B cell (primary cell): ENCODE results near the gene COLQ. TPM values are rescaled to one million over a fixed set of nuclear protein-coding genes. Genes with fewer than 3 reads are reported as not detected.
A peak's percentile ranks its signal among the peaks of the same experiment; 100 is the strongest.

ENCODE experiments used
- ATAC-seq: fragments of 200-7000 bp; cut with Tn5 transposase; one replicate; pipeline ENCODE4 v1.10.0; 2021; ENCODE audit warnings: low read depth, mild to moderate bottlenecking, moderate number of reproducible peaks, moderate library complexity
- CTCF ChIA-PET: fragments of 350-600 bp; sonication (Branson Sonifier 250); formaldehyde crosslinking; loops from one replicate; lab custom pipeline; 2021; ENCODE audit warnings: antibody characterized with exemption, inconsistent platforms; lab: Charles Lee
- POLR2A ChIA-PET: fragments of 350-600 bp; sonication (Branson Sonifier 250); formaldehyde crosslinking; loops from one replicate; lab custom pipeline; 2021; ENCODE audit warnings: antibody characterized with exemption; lab: Charles Lee
- DNase-seq: peaks from one replicate; pipeline ENCODE4 v3.0.0; 2013
- H2AFZ ChIP-seq: 2 replicates; pipeline ENCODE4 v1.6.1; 2012; ENCODE audit warnings: mild to moderate bottlenecking, low read depth, low read length; ENCODE audit not compliant: insufficient read depth, poor library complexity, severe bottlenecking
- H3K27ac ChIP-seq, 2 donors: 1 replicate in 1 of 2; 2 replicates in 1 of 2; pipeline ENCODE4 v1.5.1; 2012 to 2013; ENCODE audit warnings: low read length in 2 of 2, mild to moderate bottlenecking in 2 of 2, moderate library complexity in 1 of 2
- H3K27me3 ChIP-seq, 4 experiments: fragments of 200-600 bp in 1 of 4; sonication (generic) in 1 of 4; replicated peaks in 1 of 4; 1 replicate in 2 of 4; 2 replicates in 2 of 4; pipeline versions ENCODE4 v1.6.1 to v1.7.0; 2013 to 2016; ENCODE audit warnings: low read length in 3 of 4, mild to moderate bottlenecking in 2 of 4, mixed read lengths in 1 of 4, moderate library complexity in 1 of 4; ENCODE audit not compliant: insufficient read depth in 4 of 4, control insufficient read depth in 3 of 4; ENCODE audit errors: control extremely low read depth in 1 of 4
- H3K36me3 ChIP-seq, 2 experiments: replicated peaks in 1 of 2; 1 replicate in 1 of 2; 2 replicates in 1 of 2; pipeline versions ENCODE4 v1.6.1 to v1.7.1; 2013; ENCODE audit warnings: low read length in 1 of 2; ENCODE audit not compliant: insufficient read depth in 2 of 2, control insufficient read depth in 1 of 2; ENCODE audit errors: control extremely low read depth in 1 of 2, extremely low read depth in 1 of 2
- H3K4me1 ChIP-seq, 2 donors: fragments of 200-600 bp in 1 of 2; sonication (generic) in 1 of 2; 1 replicate in 1 of 2; 2 replicates in 1 of 2; pipeline versions ENCODE4 v1.5.1 to v1.6.1; 2013 to 2017; ENCODE audit warnings: low read length in 2 of 2; ENCODE audit not compliant: control insufficient read depth in 2 of 2, insufficient read depth in 2 of 2
- H3K4me2 ChIP-seq: replicated peaks from 2 replicates; pipeline ENCODE3; 2012; ENCODE audit warnings: mild to moderate bottlenecking, low read depth, low read length; ENCODE audit not compliant: poor library complexity, severe bottlenecking
- H3K4me3 ChIP-seq, 5 experiments: fragments of 200-600 bp in 1 of 5; sonication (generic) in 1 of 5; 1 replicate in 3 of 5; 2 replicates in 2 of 5; pipeline versions ENCODE4 v1.5.1 to v1.7.0; 2011 to 2016; ENCODE audit warnings: low read length in 4 of 5, mild to moderate bottlenecking in 4 of 5, low read depth in 2 of 5, control low read depth in 1 of 5, moderate library complexity in 1 of 5; ENCODE audit not compliant: insufficient read depth in 1 of 5; ENCODE audit errors: control extremely low read depth in 1 of 5, extremely low read depth in 1 of 5
- H3K79me2 ChIP-seq: fragments of 200-600 bp; sonication (generic); one replicate; pipeline ENCODE4 v1.6.0; 2016; ENCODE audit warnings: low read length; ENCODE audit not compliant: control insufficient read depth, insufficient read depth
- H3K9ac ChIP-seq: fragments of 200-600 bp; sonication (generic); 2 replicates; pipeline ENCODE4 v1.6.1; 2017; ENCODE audit warnings: mild to moderate bottlenecking, low read length, moderate library complexity
- H3K9me3 ChIP-seq, 3 donors: one replicate each; pipeline versions ENCODE4 v1.6.1 to v1.7.1; 2013; ENCODE audit warnings: low read length in 2 of 3; ENCODE audit not compliant: control insufficient read depth in 2 of 3, insufficient read depth in 1 of 3; ENCODE audit errors: control extremely low read depth in 1 of 3
- H4K20me1 ChIP-seq: 2 replicates; pipeline ENCODE4 v1.6.0; 2012; ENCODE audit warnings: mild to moderate bottlenecking, low read length; ENCODE audit not compliant: insufficient read depth, control insufficient read depth, poor library complexity, severe bottlenecking
- H3K27ac Mint-ChIP-seq: one replicate; pipeline ENCODE4 v1.8.0; 2021; ENCODE audit warnings: mixed read lengths
- H3K27me3 Mint-ChIP-seq: one replicate; pipeline ENCODE4 v1.8.0; 2021; ENCODE audit warnings: mixed read lengths
- H3K4me1 Mint-ChIP-seq: one replicate; pipeline ENCODE4 v1.8.0; 2021; ENCODE audit warnings: mixed read lengths
- H3K4me3 Mint-ChIP-seq: one replicate; pipeline ENCODE4 v1.8.0; 2021; ENCODE audit warnings: mixed read lengths
- H3K9me3 Mint-ChIP-seq: one replicate; pipeline ENCODE4 v1.8.0; 2022; ENCODE audit warnings: mixed read lengths; ENCODE audit not compliant: insufficient read depth
- EZH2 ChIP-seq: IDR thresholded peaks from 2 replicates; pipeline ENCODE4 v1.6.1; 2012; ENCODE audit warnings: borderline replicate concordance, low read depth, mild to moderate bottlenecking, moderate library complexity, low read length; ENCODE audit not compliant: insufficient read depth, poor library complexity, severe bottlenecking
- WGBS: methylation state at CpG from one replicate; pipeline ENCODE4 v1.1.5; 2013; ENCODE audit warnings: missing lambda C conversion rate; ENCODE audit not compliant: insufficient coverage; 5-methylcytosine and 5-hydroxymethylcytosine counted together
- intact Hi-C: fragments of 100-400 bp; cut with micrococcal nuclease; formaldehyde crosslinking; loops from one replicate; pipeline ENCODE4 v1.10.0; 2022
- polyA plus RNA-seq: library from polyadenylated mRNA; depleted of rRNA; stranded (reverse); fragments of >200 nt; gene quantifications from 2 replicates; pipeline ENCODE4 v1.2.3, GENCODE V29; 2012
- total RNA-seq, 2 donors: library from RNA; stranded (reverse); fragments of 120-200 nt in 1 of 2; gene quantifications; 1 replicate in 1 of 2; 2 replicates in 1 of 2; pipeline versions ENCODE4 v1.2.3 to v1.2.4, GENCODE V29; 2013 to 2022
- TF ChIP-seq, protein P1 (sequence below): fragments of 200-600 bp; IDR thresholded peaks from one replicate; pipeline ENCODE4 v1.8.0; 2022; ENCODE audit warnings: antibody characterized with exemption, mild to moderate bottlenecking

Gene COLQ
- total and polyA plus RNA-seq, 2 donors (not counting 1 experiment from before 2014, with no cell fraction given): 1.9 to 2.5 TPM

DNA sequence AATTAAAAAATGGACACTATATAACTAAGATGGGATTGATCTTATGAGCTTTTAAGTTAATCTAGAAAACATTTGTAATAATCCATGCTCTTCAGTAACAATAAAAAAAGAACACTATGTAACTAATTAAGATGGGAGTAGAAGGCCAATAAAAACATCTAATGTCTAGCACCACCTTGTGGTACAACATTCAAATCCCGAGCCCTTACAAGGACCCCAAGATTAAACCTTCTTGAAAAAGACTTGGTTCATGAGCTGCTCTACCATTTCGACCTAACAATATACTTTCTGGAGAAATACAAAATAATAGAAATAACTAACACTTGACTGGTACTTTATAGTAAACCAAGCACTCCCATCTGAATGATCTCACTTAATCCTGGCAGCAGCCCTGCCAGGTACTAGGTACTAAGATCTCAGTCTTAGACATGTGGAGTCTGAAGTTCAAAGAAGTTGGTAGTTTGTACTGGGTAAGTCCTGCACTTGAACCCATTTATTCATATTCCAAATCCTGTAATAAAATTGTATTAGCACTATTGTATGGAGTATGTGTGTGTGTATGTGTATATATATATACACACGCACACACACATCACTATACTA is 116.0 kb downstream of the COLQ start:
- H4K20me1 ChIP-seq: no peaks in the 10 kb centered on the region
- ChIA-PET POLR2A (interaction anchor here (0.6 kb wide), 1 partner anchor 204 kb away, joined by 4 read pairs; no protein-coding TSS in a partner anchor), CTCF (interaction anchor here (0.6 to 14.6 kb wide), 53 partner anchors 9 to 479 kb away, joined by 3 to 421 read pairs (median 4); partner anchors contain the start of genes CAPN7, EAF1, METTL6 and SH3BP5)
- Mint-ChIP-seq H3K9me3 (no peaks in the 10 kb centered on the region), H3K4me1 (peaks cover 19% of the 10 kb centered on the region), H3K27me3 (no peaks in the 10 kb centered on the region), H3K27ac (no peak overlapping the region), H3K4me3 (no peak overlapping the region)
- H2AFZ ChIP-seq: no peak overlapping the region
- TF ChIP-seq, protein P1, sequence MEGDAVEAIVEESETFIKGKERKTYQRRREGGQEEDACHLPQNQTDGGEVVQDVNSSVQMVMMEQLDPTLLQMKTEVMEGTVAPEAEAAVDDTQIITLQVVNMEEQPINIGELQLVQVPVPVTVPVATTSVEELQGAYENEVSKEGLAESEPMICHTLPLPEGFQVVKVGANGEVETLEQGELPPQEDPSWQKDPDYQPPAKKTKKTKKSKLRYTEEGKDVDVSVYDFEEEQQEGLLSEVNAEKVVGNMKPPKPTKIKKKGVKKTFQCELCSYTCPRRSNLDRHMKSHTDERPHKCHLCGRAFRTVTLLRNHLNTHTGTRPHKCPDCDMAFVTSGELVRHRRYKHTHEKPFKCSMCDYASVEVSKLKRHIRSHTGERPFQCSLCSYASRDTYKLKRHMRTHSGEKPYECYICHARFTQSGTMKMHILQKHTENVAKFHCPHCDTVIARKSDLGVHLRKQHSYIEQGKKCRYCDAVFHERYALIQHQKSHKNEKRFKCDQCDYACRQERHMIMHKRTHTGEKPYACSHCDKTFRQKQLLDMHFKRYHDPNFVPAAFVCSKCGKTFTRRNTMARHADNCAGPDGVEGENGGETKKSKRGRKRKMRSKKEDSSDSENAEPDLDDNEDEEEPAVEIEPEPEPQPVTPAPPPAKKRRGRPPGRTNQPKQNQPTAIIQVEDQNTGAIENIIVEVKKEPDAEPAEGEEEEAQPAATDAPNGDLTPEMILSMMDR: peak; percentile 84
- no peak for TF ChIP-seq EZH2
- H3K4me1 ChIP-seq: peaks cover 25 to 30% of the 10 kb centered on the region in 2 donors
- ATAC-seq (peak; percentile 73), DNase-seq (peak; percentile 80)
- H3K27ac ChIP-seq: no peak overlapping the region
- peak overlapping the region; percentile 36 for H3K4me2 ChIP-seq
- WGBS: no CpG with 5 or more reads among the region's 3 CpGs
- peaks cover 0 to 15% of the 10 kb centered on the region in 2 experiments for H3K36me3 ChIP-seq
- peaks cover 5% of the 10 kb centered on the region for H3K79me2 ChIP-seq
- no peaks in the 10 kb centered on the region for H3K9me3 ChIP-seq
- H3K4me3 ChIP-seq: no peak overlapping the region
- H3K27me3 ChIP-seq: no peaks in the 10 kb centered on the region
- H3K9ac ChIP-seq: no peak overlapping the region
- intact Hi-C loops: loop anchor here (1.0 to 10.0 kb wide), 7 partner anchors 27 to 481 kb away; no protein-coding TSS in a partner anchor

GRCh38 chr3:15404767-15405166 is 116.7 kb downstream of the COLQ start:
- H3K4me1 Mint-ChIP-seq: peaks cover 26% of the 10 kb centered on the region
- Histone ChIP-seq H3K4me2 (peak overlapping the region; percentile 36), H3K79me2 (peaks cover 5% of the 10 kb centered on the region), H3K9me3 (no peaks in the 10 kb centered on the region), H2AFZ (peak overlapping the region; percentile 52), H3K4me3 (no peak overlapping the region), H3K27ac (peak overlapping the region in 1 of 2 donors; percentile 26), H4K20me1 (no peaks in the 10 kb centered on the region), H3K4me1 (peaks cover 30 to 32% of the 10 kb centered on the region in 2 donors), H3K9ac (no peak overlapping the region), H3K27me3 (no peaks in the 10 kb centered on the region), H3K36me3 (peaks cover 0 to 12% of the 10 kb centered on the region in 2 experiments)
- intact Hi-C loops: loop anchor here (1.0 to 10.0 kb wide), 7 partner anchors 26 to 480 kb away; no protein-coding TSS in a partner anchor
- ChIA-PET CTCF (interaction anchor here (0.6 to 14.6 kb wide), 53 partner anchors 8 to 478 kb away, joined by 3 to 421 read pairs (median 5); partner anchors contain the start of genes CAPN7, EAF1, METTL6 and SH3BP5), POLR2A (no interaction called here)
- no peak overlapping the region for H3K4me3 Mint-ChIP-seq
- no peak overlapping the region for H3K27ac Mint-ChIP-seq
- H3K27me3 Mint-ChIP-seq: no peaks in the 10 kb centered on the region
- no peaks in the 10 kb centered on the region for H3K9me3 Mint-ChIP-seq
- ATAC-seq: no peak
- DNase-seq: no peak
- no CpG with 5 or more reads among the region's 1 CpG for WGBS
- TF ChIP-seq, protein P1: no peak
- TF ChIP-seq EZH2: no peak
